GM12878 (cell line): ENCODE measurements around the gene ASB2. TPM values are rescaled to one million over a fixed set of nuclear protein-coding genes. Genes with fewer than 3 reads are reported as not detected.

Experiments used
- ATAC-seq: fragments of 200-7000 bp; cut with Tn5 transposase; 3 replicates; pipeline ENCODE4 v1.9.1; 2020; ENCODE audit warnings: mild to moderate bottlenecking, moderate library complexity
- BruUV-seq: library from RNA; stranded (reverse); fragments of 400-500 nt; replicated peaks from 2 replicates; lab custom pipeline; 2021; lab: Mats Ljungman, UMichigan
- CTCF ChIA-PET: fragments of 300-600 bp; sonication (Branson Sonifier 250); formaldehyde crosslinking; extraction: SDS; loops from one replicate; lab custom pipeline; 2021; ENCODE audit warnings: inconsistent platforms; lab: Yijun Ruan, JAX
- POLR2A ChIA-PET: fragments of 350-600 bp; formaldehyde crosslinking; extraction: SDS; loops from one replicate; lab custom pipeline; 2021; ENCODE audit warnings: inconsistent platforms; lab: Charles Lee
- RAD21 ChIA-PET: fragments of 300-600 bp; sonication (Branson Sonifier 250); formaldehyde crosslinking; loops from one replicate; lab custom pipeline; 2023; ENCODE audit warnings: antibody characterized with exemption; ENCODE audit not compliant: unreplicated experiment; lab: Charles Lee
- SMC1A ChIA-PET: fragments of 300-600 bp; sonication (Branson Sonifier 250); formaldehyde crosslinking; loops from one replicate; lab custom pipeline; 2023; ENCODE audit not compliant: unreplicated experiment, uncharacterized antibody; lab: Charles Lee
- DNase-seq: peaks from one replicate; pipeline ENCODE4 v3.0.0-alpha.2; 2011; ENCODE audit warnings: low read depth, low spot score
- FAIRE-seq: peaks from 3 replicates; lab custom pipeline; 2011; peaks lifted over from hg19 to GRCh38; lab: Jason Lieb, UNC
- H2AFZ ChIP-seq: 2 replicates; pipeline ENCODE4 v1.6.0; 2011; ENCODE audit warnings: low read depth, low read length, control low read depth; ENCODE audit not compliant: control insufficient read depth
- H3K27ac ChIP-seq: 2 replicates; pipeline ENCODE4 v1.5.1; 2011; ENCODE audit warnings: control low read depth; ENCODE audit not compliant: control insufficient read depth, insufficient read depth
- H3K27me3 ChIP-seq, 2 experiments: replicated peaks in 1 of 2; 2 replicates each; pipeline versions ENCODE4 v1.6.0 to v1.6.1; 2011; ENCODE audit warnings: low read length in 1 of 2; ENCODE audit not compliant: control insufficient read depth in 2 of 2, insufficient read depth in 2 of 2
- H3K36me3 ChIP-seq, 2 experiments: 2 replicates each; pipeline ENCODE4 v1.5.1; 2011; ENCODE audit warnings: low read length in 1 of 2; ENCODE audit not compliant: control insufficient read depth in 2 of 2, insufficient read depth in 2 of 2
- H3K4me1 ChIP-seq: 2 replicates; pipeline ENCODE4 v1.6.1; 2011; ENCODE audit warnings: mild to moderate bottlenecking, low read length, moderate library complexity, mixed read lengths; ENCODE audit not compliant: control insufficient read depth, insufficient read depth
- H3K4me2 ChIP-seq: 2 replicates; pipeline ENCODE4 v1.6.0; 2011; ENCODE audit warnings: control low read depth; ENCODE audit not compliant: control insufficient read depth, insufficient read depth
- H3K4me3 ChIP-seq: fragments of 200-600 bp; sonication (generic); 2 replicates; pipeline ENCODE4 v1.5.1; 2016
- H3K79me2 ChIP-seq: 2 replicates; pipeline ENCODE4 v1.6.0; 2011; ENCODE audit warnings: low read length; ENCODE audit not compliant: control insufficient read depth, insufficient read depth
- H3K9ac ChIP-seq: 2 replicates; pipeline ENCODE4 v1.8.0; 2011; ENCODE audit warnings: low read length, control low read depth, mixed read lengths; ENCODE audit not compliant: control insufficient read depth, insufficient read depth
- H3K9me3 ChIP-seq: replicated peaks from 3 replicates; pipeline ENCODE4 v1.5.1; 2011; ENCODE audit warnings: mild to moderate bottlenecking, low read length; ENCODE audit not compliant: control insufficient read depth, insufficient read depth
- H4K20me1 ChIP-seq: 2 replicates; pipeline ENCODE4 v1.6.0; 2011; ENCODE audit not compliant: control insufficient read depth, insufficient read depth
- ATF7 ChIP-seq: fragments of 450-650 bp; IDR thresholded peaks from 2 replicates; pipeline ENCODE4 v1.6.1; 2016; ENCODE audit warnings: low read depth, mild to moderate bottlenecking
- FOS ChIP-seq: IDR thresholded peaks from 3 replicates; pipeline ENCODE4 v1.6.1; 2011; ENCODE audit warnings: borderline replicate concordance; ENCODE audit not compliant: insufficient read length; ENCODE audit errors: extremely low read depth
- KLF5 ChIP-seq: fragments of 450-650 bp; IDR thresholded peaks from 2 replicates; pipeline ENCODE4 v1.6.1; 2014; ENCODE audit warnings: mild to moderate bottlenecking; ENCODE audit not compliant: partially characterized antibody
- RFX5 ChIP-seq: IDR thresholded peaks from 2 replicates; pipeline ENCODE4 v1.6.1; 2011; ENCODE audit warnings: low read depth, low read length, improper control_type of control experiment
- SIN3A ChIP-seq: IDR thresholded peaks from 2 replicates; pipeline ENCODE4 v1.6.1; 2012; ENCODE audit warnings: low read depth, low read length, improper control_type of control experiment
- SREBF1 ChIP-seq: IDR thresholded peaks from 2 replicates; pipeline ENCODE4 v1.6.1; 2012; ENCODE audit warnings: mild to moderate bottlenecking, low read length
- YBX1 ChIP-seq: fragments of 450-650 bp; IDR thresholded peaks from 2 replicates; pipeline ENCODE4 v1.6.1; 2016; ENCODE audit warnings: antibody characterized with exemption
- WGBS: methylation state at CpG from one replicate; pipeline ENCODE4 v1.1.6; 2016; ENCODE audit warnings: low lambda C conversion rate; ENCODE audit not compliant: insufficient replicate concordance, insufficient coverage; ENCODE audit errors: missing lambda C conversion rate; 5-methylcytosine and 5-hydroxymethylcytosine counted together
- in situ Hi-C: fragments of 300-500 bp; cut with MboI; formaldehyde crosslinking; loops from 9 replicates; pipeline ENCODE4 v1.14.3; 2018; ENCODE audit warnings: mixed read lengths
- intact Hi-C: fragments of 100-400 bp; cut with micrococcal nuclease; formaldehyde crosslinking; loops from one replicate; pipeline ENCODE4 v1.14.2; 2022; ENCODE audit not compliant: unreplicated experiment
- polyA plus RNA-seq, 11 experiments: library from polyadenylated mRNA; depleted of rRNA in 4 of 11; unstranded in 6 of 11; stranded (reverse) in 5 of 11; fragments of >200 nt; fragmentation: Nextera tagmentation in 4 of 11; fragmentation: Illumina TruSeq in 1 of 11; extraction: Ambion mirVana in 4 of 11; extraction: Trizol in 1 of 11; gene quantifications; 1 replicate in 1 of 11; 2 replicates in 10 of 11; pipeline versions ENCODE4 v1.2.1 to v1.2.3, GENCODE V29; 2011 to 2016; ENCODE audit warnings: inconsistent platforms in 2 of 11, missing spikeins in 2 of 11, low read depth in 1 of 11
- total RNA-seq, 4 experiments: library from RNA; depleted of rRNA in 3 of 4; stranded (reverse); fragments of >200 nt in 3 of 4; fragmentation: Illumina TruSeq in 1 of 4; extraction: Trizol in 1 of 4; gene quantifications; 2 replicates each; pipeline versions ENCODE4 v1.2.1 to v1.2.3, GENCODE V29; 2013 to 2021
- TF ChIP-seq, protein P1 (sequence below): fragments of 450-650 bp; conservative IDR thresholded peaks from 2 replicates; pipeline ENCODE4 v1.6.1; 2017; ENCODE audit warnings: mild to moderate bottlenecking, moderate library complexity
- TF ChIP-seq, protein P2 (sequence below): fragments of 450-650 bp; IDR thresholded peaks from 2 replicates; pipeline ENCODE4 v1.6.1; 2016; ENCODE audit warnings: mild to moderate bottlenecking
- TF ChIP-seq, protein P3 (sequence below): fragments of 450-650 bp; IDR thresholded peaks from 2 replicates; pipeline ENCODE4 v1.6.1; 2017; ENCODE audit warnings: mild to moderate bottlenecking
- TF ChIP-seq, protein P4 (sequence below): IDR thresholded peaks from 2 replicates; pipeline ENCODE4 v1.6.1; 2012; ENCODE audit warnings: low read depth, low read length, improper control_type of control experiment
- TF ChIP-seq, protein P5 (sequence below): IDR thresholded peaks from 2 replicates; pipeline ENCODE4 v1.6.1; 2012; ENCODE audit warnings: improper control_type of control experiment, low read depth, low read length; ENCODE audit not compliant: insufficient replicate concordance

Gene ASB2
- total and polyA plus RNA-seq, 10 of the 15 experiments (the other 5 are each of a cell fraction or from before 2014, with no cell fraction given): 3.0 to 54.8 (median 33.5) TPM

DNA sequence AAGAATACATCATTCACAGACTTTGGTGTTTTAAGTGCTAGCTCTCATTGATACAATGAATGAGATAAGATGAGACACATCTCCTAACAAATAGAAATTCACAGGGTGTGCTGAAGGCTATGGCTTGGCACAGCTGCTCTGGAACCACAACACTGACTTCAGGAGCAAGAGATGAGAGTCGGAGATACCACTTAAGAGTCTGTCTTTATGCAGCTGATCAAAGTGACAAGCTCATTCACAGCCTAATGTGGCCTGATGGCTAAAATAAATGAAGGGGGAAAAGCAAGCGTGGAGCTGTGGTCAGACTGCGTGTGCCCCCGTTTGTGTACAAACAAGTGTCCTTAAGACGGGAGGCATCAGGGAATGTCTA is 78.9 kb downstream of the ASB2 start (continued):
- TF ChIP-seq, protein P1, sequence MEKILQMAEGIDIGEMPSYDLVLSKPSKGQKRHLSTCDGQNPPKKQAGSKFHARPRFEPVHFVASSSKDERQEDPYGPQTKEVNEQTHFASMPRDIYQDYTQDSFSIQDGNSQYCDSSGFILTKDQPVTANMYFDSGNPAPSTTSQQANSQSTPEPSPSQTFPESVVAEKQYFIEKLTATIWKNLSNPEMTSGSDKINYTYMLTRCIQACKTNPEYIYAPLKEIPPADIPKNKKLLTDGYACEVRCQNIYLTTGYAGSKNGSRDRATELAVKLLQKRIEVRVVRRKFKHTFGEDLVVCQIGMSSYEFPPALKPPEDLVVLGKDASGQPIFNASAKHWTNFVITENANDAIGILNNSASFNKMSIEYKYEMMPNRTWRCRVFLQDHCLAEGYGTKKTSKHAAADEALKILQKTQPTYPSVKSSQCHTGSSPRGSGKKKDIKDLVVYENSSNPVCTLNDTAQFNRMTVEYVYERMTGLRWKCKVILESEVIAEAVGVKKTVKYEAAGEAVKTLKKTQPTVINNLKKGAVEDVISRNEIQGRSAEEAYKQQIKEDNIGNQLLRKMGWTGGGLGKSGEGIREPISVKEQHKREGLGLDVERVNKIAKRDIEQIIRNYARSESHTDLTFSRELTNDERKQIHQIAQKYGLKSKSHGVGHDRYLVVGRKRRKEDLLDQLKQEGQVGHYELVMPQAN: no peak
- no peak for TF ChIP-seq KLF5
- TF ChIP-seq SIN3A: no peak
- TF ChIP-seq ATF7: no peak
- TF ChIP-seq, protein P2, sequence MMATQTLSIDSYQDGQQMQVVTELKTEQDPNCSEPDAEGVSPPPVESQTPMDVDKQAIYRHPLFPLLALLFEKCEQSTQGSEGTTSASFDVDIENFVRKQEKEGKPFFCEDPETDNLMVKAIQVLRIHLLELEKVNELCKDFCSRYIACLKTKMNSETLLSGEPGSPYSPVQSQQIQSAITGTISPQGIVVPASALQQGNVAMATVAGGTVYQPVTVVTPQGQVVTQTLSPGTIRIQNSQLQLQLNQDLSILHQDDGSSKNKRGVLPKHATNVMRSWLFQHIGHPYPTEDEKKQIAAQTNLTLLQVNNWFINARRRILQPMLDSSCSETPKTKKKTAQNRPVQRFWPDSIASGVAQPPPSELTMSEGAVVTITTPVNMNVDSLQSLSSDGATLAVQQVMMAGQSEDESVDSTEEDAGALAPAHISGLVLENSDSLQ: no peak
- no peak for TF ChIP-seq SREBF1

DNA sequence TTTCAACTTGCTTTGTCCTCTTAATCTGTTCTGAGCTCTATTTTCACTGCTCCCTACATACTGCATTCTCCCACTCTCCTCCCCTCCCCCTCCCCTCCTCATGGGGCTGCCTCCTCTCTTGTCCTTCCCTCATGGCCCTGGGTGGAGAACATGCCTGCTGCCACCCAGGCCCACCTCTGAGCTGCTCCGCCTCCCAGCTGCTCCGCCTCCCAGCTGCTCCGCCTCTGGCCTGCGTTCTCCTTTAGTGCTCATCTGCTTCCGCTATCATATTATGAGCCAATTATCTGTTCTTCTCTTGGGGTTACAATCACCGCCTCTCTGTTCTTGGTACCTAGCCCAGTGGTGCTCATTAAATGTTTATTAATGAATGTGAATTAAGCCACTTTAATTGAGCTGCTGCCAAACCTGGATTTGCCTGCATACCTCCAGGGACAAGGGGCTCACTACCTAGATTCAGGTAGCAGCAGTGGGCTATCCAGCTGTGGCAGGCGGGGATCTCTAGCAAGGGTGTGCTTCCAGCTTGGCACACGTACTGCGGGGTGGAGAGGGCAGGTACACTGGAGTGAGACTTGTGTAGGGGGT is 81.3 kb downstream of the ASB2 start:
- DNase-seq (no peak), FAIRE-seq (no peak), ATAC-seq (no peak)
- Histone ChIP-seq H3K4me1 (no peaks in the 10 kb centered on the region), H3K36me3 (no peaks in the 10 kb centered on the region), H3K27ac (no peak overlapping the region), H4K20me1 (no peaks in the 10 kb centered on the region), H3K9me3 (no peaks in the 10 kb centered on the region), H2AFZ (no peak overlapping the region), H3K27me3 (peaks cover 3 to 7% of the 10 kb centered on the region in 2 experiments; a peak in 3 of 4 replicates), H3K9ac (no peak overlapping the region), H3K4me2 (no peak overlapping the region), H3K79me2 (no peaks in the 10 kb centered on the region)
- POLR2A ChIA-PET: no interaction called here
- RAD21 ChIA-PET: no interaction called here
- 53% methylated on average over 9 of the region's 9 CpGs for WGBS
- SMC1A ChIA-PET: interaction anchor here (1.0 kb wide), 1 partner anchor 241 kb away, joined by 3 read pairs; no protein-coding TSS in a partner anchor
- BruUV-seq: no TSS peak
- in situ Hi-C loops: no loop called here
- intact Hi-C loops: no loop called here
- CTCF ChIA-PET: interaction anchor here (0.8 to 9.5 kb wide), 5 partner anchors 12 to 240 kb away, joined by 3 to 55 read pairs (median 4); no protein-coding TSS in a partner anchor
- TF ChIP-seq, protein P3, sequence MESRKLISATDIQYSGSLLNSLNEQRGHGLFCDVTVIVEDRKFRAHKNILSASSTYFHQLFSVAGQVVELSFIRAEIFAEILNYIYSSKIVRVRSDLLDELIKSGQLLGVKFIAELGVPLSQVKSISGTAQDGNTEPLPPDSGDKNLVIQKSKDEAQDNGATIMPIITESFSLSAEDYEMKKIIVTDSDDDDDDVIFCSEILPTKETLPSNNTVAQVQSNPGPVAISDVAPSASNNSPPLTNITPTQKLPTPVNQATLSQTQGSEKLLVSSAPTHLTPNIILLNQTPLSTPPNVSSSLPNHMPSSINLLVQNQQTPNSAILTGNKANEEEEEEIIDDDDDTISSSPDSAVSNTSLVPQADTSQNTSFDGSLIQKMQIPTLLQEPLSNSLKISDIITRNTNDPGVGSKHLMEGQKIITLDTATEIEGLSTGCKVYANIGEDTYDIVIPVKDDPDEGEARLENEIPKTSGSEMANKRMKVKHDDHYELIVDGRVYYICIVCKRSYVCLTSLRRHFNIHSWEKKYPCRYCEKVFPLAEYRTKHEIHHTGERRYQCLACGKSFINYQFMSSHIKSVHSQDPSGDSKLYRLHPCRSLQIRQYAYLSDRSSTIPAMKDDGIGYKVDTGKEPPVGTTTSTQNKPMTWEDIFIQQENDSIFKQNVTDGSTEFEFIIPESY: no peak
- TF ChIP-seq, protein P4, sequence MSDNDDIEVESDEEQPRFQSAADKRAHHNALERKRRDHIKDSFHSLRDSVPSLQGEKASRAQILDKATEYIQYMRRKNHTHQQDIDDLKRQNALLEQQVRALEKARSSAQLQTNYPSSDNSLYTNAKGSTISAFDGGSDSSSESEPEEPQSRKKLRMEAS: no peak
- TF ChIP-seq YBX1 (no peak), RFX5 (no peak), FOS (no peak)
- TF ChIP-seq, protein P5, sequence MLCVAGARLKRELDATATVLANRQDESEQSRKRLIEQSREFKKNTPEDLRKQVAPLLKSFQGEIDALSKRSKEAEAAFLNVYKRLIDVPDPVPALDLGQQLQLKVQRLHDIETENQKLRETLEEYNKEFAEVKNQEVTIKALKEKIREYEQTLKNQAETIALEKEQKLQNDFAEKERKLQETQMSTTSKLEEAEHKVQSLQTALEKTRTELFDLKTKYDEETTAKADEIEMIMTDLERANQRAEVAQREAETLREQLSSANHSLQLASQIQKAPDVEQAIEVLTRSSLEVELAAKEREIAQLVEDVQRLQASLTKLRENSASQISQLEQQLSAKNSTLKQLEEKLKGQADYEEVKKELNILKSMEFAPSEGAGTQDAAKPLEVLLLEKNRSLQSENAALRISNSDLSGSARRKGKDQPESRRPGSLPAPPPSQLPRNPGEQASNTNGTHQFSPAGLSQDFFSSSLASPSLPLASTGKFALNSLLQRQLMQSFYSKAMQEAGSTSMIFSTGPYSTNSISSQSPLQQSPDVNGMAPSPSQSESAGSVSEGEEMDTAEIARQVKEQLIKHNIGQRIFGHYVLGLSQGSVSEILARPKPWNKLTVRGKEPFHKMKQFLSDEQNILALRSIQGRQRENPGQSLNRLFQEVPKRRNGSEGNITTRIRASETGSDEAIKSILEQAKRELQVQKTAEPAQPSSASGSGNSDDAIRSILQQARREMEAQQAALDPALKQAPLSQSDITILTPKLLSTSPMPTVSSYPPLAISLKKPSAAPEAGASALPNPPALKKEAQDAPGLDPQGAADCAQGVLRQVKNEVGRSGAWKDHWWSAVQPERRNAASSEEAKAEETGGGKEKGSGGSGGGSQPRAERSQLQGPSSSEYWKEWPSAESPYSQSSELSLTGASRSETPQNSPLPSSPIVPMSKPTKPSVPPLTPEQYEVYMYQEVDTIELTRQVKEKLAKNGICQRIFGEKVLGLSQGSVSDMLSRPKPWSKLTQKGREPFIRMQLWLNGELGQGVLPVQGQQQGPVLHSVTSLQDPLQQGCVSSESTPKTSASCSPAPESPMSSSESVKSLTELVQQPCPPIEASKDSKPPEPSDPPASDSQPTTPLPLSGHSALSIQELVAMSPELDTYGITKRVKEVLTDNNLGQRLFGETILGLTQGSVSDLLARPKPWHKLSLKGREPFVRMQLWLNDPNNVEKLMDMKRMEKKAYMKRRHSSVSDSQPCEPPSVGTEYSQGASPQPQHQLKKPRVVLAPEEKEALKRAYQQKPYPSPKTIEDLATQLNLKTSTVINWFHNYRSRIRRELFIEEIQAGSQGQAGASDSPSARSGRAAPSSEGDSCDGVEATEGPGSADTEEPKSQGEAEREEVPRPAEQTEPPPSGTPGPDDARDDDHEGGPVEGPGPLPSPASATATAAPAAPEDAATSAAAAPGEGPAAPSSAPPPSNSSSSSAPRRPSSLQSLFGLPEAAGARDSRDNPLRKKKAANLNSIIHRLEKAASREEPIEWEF: no peak
- TF ChIP-seq, all 136 proteins: peak for 0
- no peak overlapping the region for H3K4me3 ChIP-seq
